ENCODE measurements around the gene NEDD8.
"Not testable (repeated sequence)": the region's sequence is repeated elsewhere in the genome, so short reads cannot be mapped to it uniquely, and the experiment has no call there.

The NEDD8 gene

GRCh38 chr14:24207625-24208024 is 24.5 kb downstream of the NEDD8 start:
- H3K79me2 ChIP-seq, result peaks cover 24% of the 10 kb centered on the region
- H3K4me1 ChIP-seq, result no peaks in the 10 kb centered on the region
- H3K9ac ChIP-seq, result no peak overlapping the region
- H3K27ac ChIP-seq, result no peak overlapping the region
- TF ChIP-seq, protein P1, sequence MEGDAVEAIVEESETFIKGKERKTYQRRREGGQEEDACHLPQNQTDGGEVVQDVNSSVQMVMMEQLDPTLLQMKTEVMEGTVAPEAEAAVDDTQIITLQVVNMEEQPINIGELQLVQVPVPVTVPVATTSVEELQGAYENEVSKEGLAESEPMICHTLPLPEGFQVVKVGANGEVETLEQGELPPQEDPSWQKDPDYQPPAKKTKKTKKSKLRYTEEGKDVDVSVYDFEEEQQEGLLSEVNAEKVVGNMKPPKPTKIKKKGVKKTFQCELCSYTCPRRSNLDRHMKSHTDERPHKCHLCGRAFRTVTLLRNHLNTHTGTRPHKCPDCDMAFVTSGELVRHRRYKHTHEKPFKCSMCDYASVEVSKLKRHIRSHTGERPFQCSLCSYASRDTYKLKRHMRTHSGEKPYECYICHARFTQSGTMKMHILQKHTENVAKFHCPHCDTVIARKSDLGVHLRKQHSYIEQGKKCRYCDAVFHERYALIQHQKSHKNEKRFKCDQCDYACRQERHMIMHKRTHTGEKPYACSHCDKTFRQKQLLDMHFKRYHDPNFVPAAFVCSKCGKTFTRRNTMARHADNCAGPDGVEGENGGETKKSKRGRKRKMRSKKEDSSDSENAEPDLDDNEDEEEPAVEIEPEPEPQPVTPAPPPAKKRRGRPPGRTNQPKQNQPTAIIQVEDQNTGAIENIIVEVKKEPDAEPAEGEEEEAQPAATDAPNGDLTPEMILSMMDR (IDR thresholded peaks at IDR 0.05), result no peak
- H3K4me2 ChIP-seq (ENCODE audit: low read length), result no peak overlapping the region
- no peak overlapping the region for H3K4me3 ChIP-seq (ENCODE audit: low read depth, low read length)
- no peaks in the 10 kb centered on the region for H3K36me3 ChIP-seq (ENCODE audit: control insufficient read depth, insufficient read depth, low read length)
- H2AFZ ChIP-seq, result no peak overlapping the region
- H3K9me3 ChIP-seq (ENCODE audit: control insufficient read depth, low read length), result no peaks in the 10 kb centered on the region
- no peaks in the 10 kb centered on the region for H3K27me3 ChIP-seq (ENCODE audit: control insufficient read depth, insufficient read depth, low read length)

GRCh38 chr14:24207104-24207551 is 25.0 kb downstream of the NEDD8 start:
- no peaks in the 10 kb centered on the region for H3K36me3 ChIP-seq (ENCODE audit: control insufficient read depth, insufficient read depth, low read length)
- peaks cover 25% of the 10 kb centered on the region for H3K79me2 ChIP-seq
- H3K4me2 ChIP-seq (ENCODE audit: low read length), result no peak overlapping the region
- no peak overlapping the region for H3K9ac ChIP-seq
- H2AFZ ChIP-seq, result no peak overlapping the region
- H3K4me1 ChIP-seq, result no peaks in the 10 kb centered on the region
- H3K27ac ChIP-seq, result no peak overlapping the region
- no peaks in the 10 kb centered on the region for H3K9me3 ChIP-seq (ENCODE audit: control insufficient read depth, low read length)
- no peak overlapping the region for H3K4me3 ChIP-seq (ENCODE audit: low read depth, low read length)
- no peaks in the 10 kb centered on the region for H3K27me3 ChIP-seq (ENCODE audit: control insufficient read depth, insufficient read depth, low read length)
- TF ChIP-seq, protein P1 (IDR thresholded peaks at IDR 0.05), result no peak

- Histone ChIP-seq H3K27me3 (ENCODE audit: control insufficient read depth, insufficient read depth, low read length) (no peaks in the 10 kb centered on the region), H2AFZ (no peak overlapping the region), H3K4me2 (ENCODE audit: low read length) (no peak overlapping the region), H3K9me3 (ENCODE audit: control insufficient read depth, low read length) (no peaks in the 10 kb centered on the region), H3K9ac (no peak overlapping the region), H3K27ac (no peak overlapping the region), H3K36me3 (ENCODE audit: control insufficient read depth, insufficient read depth, low read length) (no peaks in the 10 kb centered on the region), H3K4me3 (ENCODE audit: low read depth, low read length) (no peak overlapping the region), H3K79me2 (peaks cover 22% of the 10 kb centered on the region), H3K4me1 (no peaks in the 10 kb centered on the region)
- TF ChIP-seq, protein P1 (IDR thresholded peaks at IDR 0.05), result no peak
Measured at GRCh38 chr14:24206260-24207103, 25.7 kb downstream of the NEDD8 start.

- H3K4me2 ChIP-seq (ENCODE audit: low read length), result no peak overlapping the region
- H3K9me3 ChIP-seq (ENCODE audit: control insufficient read depth, low read length), result no peaks in the 10 kb centered on the region
- H3K27me3 ChIP-seq (ENCODE audit: control insufficient read depth, insufficient read depth, low read length), result no peaks in the 10 kb centered on the region
- H3K27ac ChIP-seq, result no peak overlapping the region
- TF ChIP-seq, protein P1 (IDR thresholded peaks at IDR 0.05), result no peak
- peaks cover 21% of the 10 kb centered on the region for H3K79me2 ChIP-seq
- H3K4me1 ChIP-seq, result no peaks in the 10 kb centered on the region
- H3K4me3 ChIP-seq (ENCODE audit: low read depth, low read length), result no peak overlapping the region
- no peaks in the 10 kb centered on the region for H3K36me3 ChIP-seq (ENCODE audit: control insufficient read depth, insufficient read depth, low read length)
- H2AFZ ChIP-seq, result no peak overlapping the region
- H3K9ac ChIP-seq, result no peak overlapping the region
Measured at GRCh38 chr14:24204163-24205146, 27.7 kb downstream of the NEDD8 start.

DNA sequence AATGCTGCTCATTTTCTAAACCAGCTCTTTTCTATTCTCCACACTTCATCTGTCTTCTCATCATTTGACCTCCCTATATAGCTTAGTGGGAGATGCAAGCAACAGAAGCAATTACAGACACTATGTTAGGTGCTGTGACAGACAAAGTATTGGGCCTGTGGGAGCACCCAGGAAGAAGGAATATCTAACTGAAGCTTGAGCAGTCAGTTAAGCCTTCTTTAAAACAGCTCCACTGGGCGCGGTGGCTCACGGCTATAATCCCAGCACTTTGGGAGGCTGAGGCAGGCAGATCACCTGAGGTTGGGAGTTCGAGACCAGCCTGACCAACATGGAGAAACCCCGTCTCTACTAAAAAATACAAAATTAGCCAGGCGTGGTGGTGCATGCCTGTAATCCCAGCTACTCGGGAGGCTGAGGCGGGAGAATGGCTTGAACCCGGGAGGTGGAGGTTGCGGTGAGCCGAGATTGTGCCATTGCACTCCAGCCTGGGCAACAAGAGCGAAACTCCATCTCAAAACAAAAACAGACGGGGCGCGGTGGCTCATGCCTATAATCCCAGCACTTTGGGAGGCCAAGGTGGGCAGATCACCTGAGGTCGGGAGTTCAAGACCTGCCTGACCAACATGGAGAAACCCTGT is 28.8 kb downstream of the NEDD8 start:
- not testable (repeated sequence) for H3K27ac ChIP-seq; H3K27me3 ChIP-seq (ENCODE audit: control insufficient read depth, insufficient read depth, low read length); H3K9ac ChIP-seq; H3K4me2 ChIP-seq (ENCODE audit: low read length); H3K9me3 ChIP-seq (ENCODE audit: control insufficient read depth, low read length); H3K4me3 ChIP-seq (ENCODE audit: low read depth, low read length); H2AFZ ChIP-seq; H3K4me1 ChIP-seq; H3K36me3 ChIP-seq (ENCODE audit: control insufficient read depth, insufficient read depth, low read length)
- peaks cover 27% of the 10 kb centered on the region for H3K79me2 ChIP-seq

DNA sequence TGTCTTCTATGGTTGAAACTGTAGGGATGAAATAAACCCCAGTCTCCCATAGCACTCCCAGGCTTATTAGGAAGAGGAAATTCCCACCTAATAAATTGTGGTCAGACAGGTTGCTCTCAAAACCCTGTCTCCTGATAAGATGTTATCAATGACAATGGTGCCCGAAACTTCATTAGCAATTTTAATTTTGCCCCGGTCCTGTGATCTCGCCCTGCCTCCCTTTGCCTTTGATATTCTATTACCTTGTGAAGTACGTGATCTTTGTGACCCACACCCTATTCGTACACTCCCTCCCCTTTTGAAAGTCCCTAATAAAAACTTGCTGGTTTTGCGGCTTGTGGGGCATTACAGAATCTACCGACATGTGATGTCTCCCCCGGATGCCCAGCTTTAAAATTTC is 29.6 kb downstream of the NEDD8 start:
- not testable (repeated sequence) for H3K4me1 ChIP-seq; H3K27me3 ChIP-seq (ENCODE audit: control insufficient read depth, insufficient read depth, low read length); H2AFZ ChIP-seq; H3K4me3 ChIP-seq (ENCODE audit: low read depth, low read length); H3K9ac ChIP-seq; H3K9me3 ChIP-seq (ENCODE audit: control insufficient read depth, low read length); H3K4me2 ChIP-seq (ENCODE audit: low read length); H3K27ac ChIP-seq; H3K36me3 ChIP-seq (ENCODE audit: control insufficient read depth, insufficient read depth, low read length)
- H3K79me2 ChIP-seq, result peaks cover 30% of the 10 kb centered on the region
